GM10266 (cell line): ENCODE measurements around the gene SPECC1.
"Not testable (repeated sequence)": the region's sequence is repeated elsewhere in the genome, so short reads cannot be mapped to it uniquely, and the experiment has no call there.

Experiments
- DNase-seq: peaks from one replicate; pipeline ENCODE4 v3.0.0; 2012; ENCODE audit errors: extremely low spot score
- CTCF ChIP-seq: IDR thresholded peaks from 2 replicates; pipeline ENCODE4 v1.5.1; 2012; ENCODE audit warnings: mild to moderate bottlenecking, low read depth; ENCODE audit not compliant: control insufficient read depth, insufficient read depth; ENCODE audit errors: missing control alignments

The SPECC1 gene

DNA sequence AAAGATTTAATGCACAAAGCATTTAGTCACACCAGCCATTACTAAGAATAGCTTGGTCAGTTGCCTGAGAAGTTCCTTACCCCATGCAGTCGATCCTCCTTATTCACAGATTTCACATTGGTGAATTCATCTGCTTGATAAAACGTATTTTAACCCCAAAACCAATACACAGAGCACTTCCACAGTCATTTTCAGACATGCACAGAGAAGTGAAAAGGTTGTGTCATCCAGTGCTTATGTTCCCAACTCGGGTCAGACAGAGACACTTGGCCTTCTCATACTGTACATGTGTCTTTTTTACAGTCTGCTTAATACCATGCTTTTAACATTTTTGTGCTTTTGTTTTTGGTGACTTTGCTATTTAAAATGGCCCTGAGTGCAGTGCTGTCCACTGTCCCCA lies 219.7 kb downstream of the SPECC1 start:
- no peak for DNase-seq
- TF ChIP-seq CTCF: no peak

- no peak for TF ChIP-seq CTCF
- no peak for DNase-seq
Observed at GRCh38 chr17:20230924-20231323, 221.8 kb downstream of the SPECC1 start.

DNA sequence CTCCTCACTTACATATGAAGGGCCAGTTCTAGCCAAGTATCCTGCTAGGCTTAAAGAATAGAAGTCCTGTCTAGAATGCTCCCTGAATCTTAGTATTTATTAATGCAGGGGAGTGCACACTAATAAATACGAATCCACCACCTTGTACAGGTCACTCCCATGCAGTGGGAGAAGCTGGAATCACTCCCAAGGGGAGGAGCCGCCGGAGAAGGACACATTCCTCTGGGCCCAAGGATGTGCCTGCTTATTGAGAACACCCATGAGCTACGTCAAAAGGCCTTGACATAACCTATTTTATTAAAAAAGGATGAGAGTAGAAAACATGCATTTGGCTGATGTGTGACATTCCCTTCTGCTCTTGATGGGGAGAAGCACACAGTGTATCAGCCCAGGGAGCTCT lies 223.5 kb downstream of the SPECC1 start:
- no peak for DNase-seq
- TF ChIP-seq CTCF: no peak

DNA sequence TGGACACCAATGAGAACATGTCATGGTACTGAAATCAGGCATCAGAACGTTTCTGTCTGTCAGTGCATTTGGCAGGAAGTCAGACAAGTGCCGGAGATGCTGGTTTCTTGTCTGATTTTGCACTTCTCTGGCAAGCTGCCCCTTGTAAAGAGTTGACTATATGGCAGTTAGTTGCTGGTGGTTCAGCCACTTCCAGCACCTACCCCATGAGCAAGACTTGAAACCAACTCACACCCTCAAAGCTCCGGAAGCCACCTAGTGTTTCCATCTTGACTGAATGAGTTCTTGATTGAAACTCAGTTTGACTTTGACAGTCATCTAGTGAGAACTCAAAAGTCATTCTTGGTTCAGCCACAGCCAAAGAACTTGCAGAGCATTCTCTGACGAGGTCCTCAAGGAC lies 225.1 kb downstream of the SPECC1 start:
- DNase-seq: no peak
- no peak for TF ChIP-seq CTCF

GRCh38 chr17:20235747-20236146 lies 226.6 kb downstream of the SPECC1 start:
- no peak for DNase-seq
- TF ChIP-seq CTCF: no peak

DNA sequence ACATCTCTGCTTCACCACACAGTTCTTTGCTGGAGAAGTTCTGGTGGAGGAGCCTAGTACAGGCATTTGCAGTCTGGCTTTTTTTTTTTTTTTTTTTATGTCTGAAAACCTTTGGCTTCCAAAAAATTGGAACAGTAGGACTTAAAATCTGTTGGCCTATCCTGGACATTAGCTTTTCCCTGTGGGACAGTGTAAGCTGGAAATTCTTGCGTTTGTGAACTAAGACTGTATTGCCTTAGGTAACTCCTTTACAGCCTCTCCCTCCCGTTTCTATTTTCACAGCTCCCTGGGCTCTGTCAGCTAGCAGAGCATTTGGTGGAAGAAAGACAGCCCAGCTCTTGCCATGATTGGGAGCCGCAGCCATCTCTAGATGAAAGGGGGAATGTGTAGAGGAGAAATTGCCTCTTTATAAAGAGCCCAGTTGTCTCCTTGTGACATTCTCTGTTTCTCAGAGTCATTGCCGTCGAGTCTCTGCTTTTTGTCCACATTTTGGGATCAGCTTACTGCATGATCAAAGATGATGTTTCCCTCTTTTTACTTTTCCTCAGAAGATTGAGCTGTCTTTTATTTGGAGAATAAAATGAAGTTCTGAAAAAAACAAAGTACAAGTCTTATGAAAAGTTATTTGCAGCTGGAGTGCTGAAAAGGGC lies 227.5 kb downstream of the SPECC1 start:
- DNase-seq: no peak
- no peak for TF ChIP-seq CTCF

DNA sequence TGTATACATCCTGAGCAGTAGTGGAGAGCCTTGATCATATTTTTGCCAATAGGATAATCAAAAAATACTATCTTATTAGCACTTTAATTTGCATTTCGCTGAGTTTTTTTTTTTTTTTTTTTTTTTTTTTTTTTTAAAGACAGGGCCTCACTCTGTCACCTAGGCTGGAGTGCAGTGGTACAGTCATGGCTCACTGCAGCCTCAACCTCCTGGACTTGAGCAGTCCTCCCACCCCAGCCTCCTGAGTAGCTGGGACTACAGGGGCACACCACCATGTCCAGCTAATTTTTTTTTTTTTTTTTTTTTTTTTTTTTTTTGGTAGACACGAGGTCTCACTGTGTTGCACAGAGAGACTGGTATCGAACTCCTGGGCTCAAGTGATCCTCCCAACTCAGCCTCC lies 230.6 kb downstream of the SPECC1 start:
- DNase-seq: not testable (repeated sequence)

DNA sequence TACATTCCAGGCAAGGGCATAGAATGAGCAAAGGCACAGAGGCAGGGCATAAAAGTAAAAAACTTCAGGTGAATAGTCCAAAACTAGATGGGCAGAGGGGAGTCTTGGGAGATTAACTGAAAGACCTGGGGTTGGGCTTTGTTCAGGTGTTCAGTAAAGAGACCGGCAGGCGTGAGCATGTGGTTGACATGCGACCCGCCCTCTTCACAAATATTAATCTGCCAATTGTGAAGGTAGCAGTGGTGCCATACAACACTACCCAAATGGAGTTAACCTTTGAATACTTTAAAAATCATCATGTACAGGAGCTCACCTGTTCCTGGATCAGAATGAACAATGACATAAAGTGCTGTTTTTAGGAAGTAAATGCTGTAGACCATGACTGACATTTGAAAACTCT lies 232.7 kb downstream of the SPECC1 start:
- TF ChIP-seq CTCF: no peak
- no peak for DNase-seq
